IMR-90 (cell line): ENCODE measurements around the gene TMCC3. TPM values are rescaled to one million over a fixed set of nuclear protein-coding genes. Genes with fewer than 3 reads are reported as not detected.

ENCODE experiments used
- ATAC-seq: fragments of 200-7000 bp; cut with Tn5 transposase; 2 replicates; pipeline ENCODE4 v1.9.1; 2020; ENCODE audit warnings: low read depth, mild to moderate bottlenecking, moderate library complexity
- BruUV-seq: library from RNA; stranded (reverse); fragments of 400-500 nt; replicated peaks from 2 replicates; lab custom pipeline; 2021; lab: Mats Ljungman, UMichigan
- CTCF ChIA-PET: fragments of 300-600 bp; formaldehyde crosslinking; extraction: SDS; loops from one replicate; lab custom pipeline; 2021; ENCODE audit warnings: antibody characterized with exemption; lab: Yijun Ruan, JAX
- POLR2A ChIA-PET: fragments of 300-600 bp; sonication (Branson Sonifier 250); formaldehyde crosslinking; loops from one replicate; lab custom pipeline; 2022; ENCODE audit warnings: antibody characterized with exemption; ENCODE audit not compliant: unreplicated experiment; lab: Charles Lee
- DNase-seq: peaks from one replicate; pipeline ENCODE4 v3.0.0; 2013
- H2AFZ ChIP-seq: replicated peaks from 2 replicates; pipeline ENCODE3; 2013; ENCODE audit warnings: low read length, mild to moderate bottlenecking; ENCODE audit not compliant: poor library complexity
- H2AK5ac ChIP-seq: 2 replicates; pipeline ENCODE4 v1.6.1; 2013; ENCODE audit warnings: low read depth, low read length, inconsistent platforms
- H2AK9ac ChIP-seq: replicated peaks from 2 replicates; pipeline ENCODE3; 2013; ENCODE audit warnings: mild to moderate bottlenecking, low read depth, low read length, moderate library complexity; ENCODE audit not compliant: poor library complexity
- H2BK120ac ChIP-seq: 2 replicates; pipeline ENCODE4 v1.6.1; 2013; ENCODE audit warnings: low read depth, low read length, inconsistent platforms
- H2BK15ac ChIP-seq: 3 replicates; pipeline ENCODE4 v1.6.1; 2013; ENCODE audit warnings: low read depth, low read length, inconsistent platforms
- H2BK20ac ChIP-seq: 2 replicates; pipeline ENCODE4 v1.6.1; 2013; ENCODE audit warnings: low read depth, mild to moderate bottlenecking, inconsistent platforms, low read length, moderate library complexity
- H2BK5ac ChIP-seq: 2 replicates; pipeline ENCODE4 v1.6.1; 2013; ENCODE audit warnings: mild to moderate bottlenecking, low read depth, low read length, inconsistent platforms; ENCODE audit not compliant: poor library complexity, severe bottlenecking
- H3K14ac ChIP-seq: replicated peaks from 2 replicates; pipeline ENCODE4 v1.6.1; 2013; ENCODE audit warnings: low read depth, low read length, inconsistent platforms
- H3K18ac ChIP-seq: 2 replicates; pipeline ENCODE4 v1.6.1; 2013; ENCODE audit warnings: low read depth, low read length, control low read depth
- H3K23ac ChIP-seq: 2 replicates; pipeline ENCODE4 v1.6.1; 2013; ENCODE audit warnings: low read depth, low read length, inconsistent platforms
- H3K27ac ChIP-seq: 2 replicates; pipeline ENCODE4 v1.5.1; 2013; ENCODE audit warnings: mild to moderate bottlenecking, control low read depth, low read length; ENCODE audit not compliant: insufficient read depth
- H3K27me3 ChIP-seq: 2 replicates; pipeline ENCODE4 v1.6.1; 2013; ENCODE audit warnings: low read length; ENCODE audit not compliant: control insufficient read depth, insufficient read depth
- H3K36me3 ChIP-seq: 2 replicates; pipeline ENCODE4 v1.6.1; 2013; ENCODE audit warnings: low read length, mixed read lengths; ENCODE audit not compliant: control insufficient read depth, insufficient read depth
- H3K4ac ChIP-seq: 2 replicates; pipeline ENCODE4 v1.6.1; 2013; ENCODE audit warnings: low read depth, low read length, inconsistent platforms
- H3K4me1 ChIP-seq: 2 replicates; pipeline ENCODE4 v1.6.1; 2013; ENCODE audit warnings: low read length, mixed read lengths; ENCODE audit not compliant: control insufficient read depth, insufficient read depth
- H3K4me2 ChIP-seq: 2 replicates; pipeline ENCODE4 v1.6.1; 2013; ENCODE audit warnings: low read depth, mild to moderate bottlenecking, control low read depth, low read length, moderate library complexity
- H3K4me3 ChIP-seq: 2 replicates; pipeline ENCODE4 v1.5.1; 2013; ENCODE audit warnings: low read depth, mild to moderate bottlenecking, control low read depth, low read length, moderate library complexity; ENCODE audit not compliant: insufficient read depth
- H3K56ac ChIP-seq: 2 replicates; pipeline ENCODE4 v1.6.1; 2013; ENCODE audit warnings: low read length, inconsistent platforms; ENCODE audit not compliant: insufficient read depth; ENCODE audit errors: extremely low read depth
- H3K79me1 ChIP-seq, 2 experiments: 2 replicates each; pipeline ENCODE4 v1.6.1; 2013; ENCODE audit warnings: low read length in 2 of 2, inconsistent platforms in 1 of 2, low read depth in 1 of 2
- H3K9ac ChIP-seq: 2 replicates; pipeline ENCODE4 v1.6.1; 2013; ENCODE audit warnings: low read depth, low read length, control low read depth
- H3K9me1 ChIP-seq: 2 replicates; pipeline ENCODE4 v1.6.1; 2013; ENCODE audit warnings: low read length, inconsistent platforms; ENCODE audit not compliant: insufficient read depth
- H3K9me3 ChIP-seq: 2 replicates; pipeline ENCODE4 v1.6.1; 2013; ENCODE audit warnings: low read length; ENCODE audit not compliant: control insufficient read depth, insufficient read depth
- H4K20me1 ChIP-seq: 2 replicates; pipeline ENCODE4 v1.6.1; 2013; ENCODE audit warnings: low read length, inconsistent platforms; ENCODE audit not compliant: insufficient read depth
- H4K5ac ChIP-seq: 2 replicates; pipeline ENCODE4 v1.6.1; 2013; ENCODE audit warnings: mild to moderate bottlenecking, low read depth, low read length, control low read depth
- H4K8ac ChIP-seq, 2 experiments: 2 replicates each; pipeline ENCODE4 v1.6.1; 2013; ENCODE audit warnings: low read depth in 2 of 2, low read length in 2 of 2, control low read depth in 1 of 2, inconsistent platforms in 1 of 2
- H4K91ac ChIP-seq: 2 replicates; pipeline ENCODE4 v1.6.1; 2013; ENCODE audit warnings: low read depth, low read length, inconsistent platforms; ENCODE audit not compliant: insufficient read depth
- BHLHE40 ChIP-seq: fragments of 150-350 bp; IDR thresholded peaks from 2 replicates; pipeline ENCODE4 v1.6.1; 2016; ENCODE audit warnings: mild to moderate bottlenecking, low read depth, low read length
- CEBPB ChIP-seq: IDR thresholded peaks from 2 replicates; pipeline ENCODE4 v1.6.1; 2012; ENCODE audit warnings: low read depth, low read length, improper control_type of control experiment
- CHD1 ChIP-seq: IDR thresholded peaks from 2 replicates; pipeline ENCODE4 v1.6.1; 2012; ENCODE audit warnings: low read depth, low read length, improper control_type of control experiment
- CTCF ChIP-seq: conservative IDR thresholded peaks from 2 replicates; pipeline ENCODE4 v1.5.1; 2012; ENCODE audit warnings: mild to moderate bottlenecking, low read depth, low read length, improper control_type of control experiment
- FOS ChIP-seq: fragments of 150-350 bp; IDR thresholded peaks from 2 replicates; pipeline ENCODE4 v1.6.1; 2016; ENCODE audit warnings: low read depth, low read length
- MAFK ChIP-seq: IDR thresholded peaks from 2 replicates; pipeline ENCODE4 v1.6.1; 2012; ENCODE audit warnings: low read depth, low read length, improper control_type of control experiment
- MAZ ChIP-seq: IDR thresholded peaks from 2 replicates; pipeline ENCODE4 v1.6.1; 2012; ENCODE audit warnings: low read depth, mild to moderate bottlenecking, low read length, improper control_type of control experiment, moderate library complexity, borderline replicate concordance
- MXI1 ChIP-seq: IDR thresholded peaks from 2 replicates; pipeline ENCODE4 v1.6.1; 2012; ENCODE audit warnings: low read depth, mild to moderate bottlenecking, low read length, moderate library complexity, borderline replicate concordance
- RAD21 ChIP-seq: IDR thresholded peaks from 2 replicates; pipeline ENCODE4 v1.6.1; 2012; ENCODE audit warnings: low read length, improper control_type of control experiment
- RCOR1 ChIP-seq: IDR thresholded peaks from 2 replicates; pipeline ENCODE4 v1.6.1; 2012; ENCODE audit warnings: mild to moderate bottlenecking, low read length, improper control_type of control experiment; ENCODE audit not compliant: insufficient replicate concordance
- RFX5 ChIP-seq: IDR thresholded peaks from 2 replicates; pipeline ENCODE4 v1.8.0; 2012; ENCODE audit warnings: low read depth, mild to moderate bottlenecking, low read length, moderate library complexity
- SMC3 ChIP-seq: fragments of 150-350 bp; IDR thresholded peaks from 2 replicates; pipeline ENCODE4 v1.6.1; 2016; ENCODE audit warnings: low read depth, mild to moderate bottlenecking, antibody characterized with exemption, low read length, moderate library complexity
- WGBS, 2 experiments: methylation state at CpG; one replicate each; pipeline versions ENCODE4 v1.1.5 to v1.1.7; 2013; ENCODE audit warnings: missing lambda C conversion rate in 2 of 2; ENCODE audit not compliant: insufficient read length in 1 of 2; ENCODE audit errors: extremely low coverage in 2 of 2; 5-methylcytosine and 5-hydroxymethylcytosine counted together
- dilution Hi-C: fragments of 300-500 bp; cut with HindIII; formaldehyde crosslinking; loops from one replicate; pipeline ENCODE4 v1.14.3; 2018; ENCODE audit warnings: low sequenced_read_pairs; ENCODE audit not compliant: unreplicated experiment
- in situ Hi-C: fragments of 300-500 bp; cut with MboI; formaldehyde crosslinking; loops from 3 replicates; pipeline ENCODE4 v1.14.3; 2019; ENCODE audit warnings: low sequenced_read_pairs, inconsistent platforms, mixed read lengths
- intact Hi-C: fragments of 100-400 bp; cut with micrococcal nuclease; formaldehyde crosslinking; loops from 2 replicates; pipeline ENCODE4 v1.10.0; 2022
- polyA plus RNA-seq, 3 experiments: library from polyadenylated mRNA; depleted of rRNA; stranded (reverse); fragments of >200 nt; gene quantifications; 2 replicates each; pipeline ENCODE4 v1.2.3, GENCODE V29; 2012; ENCODE audit warnings: low replicate concordance in 1 of 3
- total RNA-seq: library from RNA; depleted of rRNA; stranded (reverse); fragments of >200 nt; gene quantifications from 2 replicates; pipeline ENCODE4 v1.2.3, GENCODE V29; 2012
- TF ChIP-seq, protein P1 (sequence below): fragments of 150-350 bp; IDR thresholded peaks from 2 replicates; pipeline ENCODE4 v1.6.1; 2016; ENCODE audit warnings: low read depth, mild to moderate bottlenecking, low read length, moderate library complexity, borderline replicate concordance
- TF ChIP-seq, protein P2 (sequence below): fragments of 150-350 bp; IDR thresholded peaks from 2 replicates; pipeline ENCODE4 v1.6.1; 2017; ENCODE audit warnings: mild to moderate bottlenecking, antibody characterized with exemption, low read length, low read depth

The TMCC3 gene
- total and polyA plus RNA-seq, 2 of the 4 experiments (the other 2 are of a cell fraction) = 0.14 to 0.36 TPM

DNA sequence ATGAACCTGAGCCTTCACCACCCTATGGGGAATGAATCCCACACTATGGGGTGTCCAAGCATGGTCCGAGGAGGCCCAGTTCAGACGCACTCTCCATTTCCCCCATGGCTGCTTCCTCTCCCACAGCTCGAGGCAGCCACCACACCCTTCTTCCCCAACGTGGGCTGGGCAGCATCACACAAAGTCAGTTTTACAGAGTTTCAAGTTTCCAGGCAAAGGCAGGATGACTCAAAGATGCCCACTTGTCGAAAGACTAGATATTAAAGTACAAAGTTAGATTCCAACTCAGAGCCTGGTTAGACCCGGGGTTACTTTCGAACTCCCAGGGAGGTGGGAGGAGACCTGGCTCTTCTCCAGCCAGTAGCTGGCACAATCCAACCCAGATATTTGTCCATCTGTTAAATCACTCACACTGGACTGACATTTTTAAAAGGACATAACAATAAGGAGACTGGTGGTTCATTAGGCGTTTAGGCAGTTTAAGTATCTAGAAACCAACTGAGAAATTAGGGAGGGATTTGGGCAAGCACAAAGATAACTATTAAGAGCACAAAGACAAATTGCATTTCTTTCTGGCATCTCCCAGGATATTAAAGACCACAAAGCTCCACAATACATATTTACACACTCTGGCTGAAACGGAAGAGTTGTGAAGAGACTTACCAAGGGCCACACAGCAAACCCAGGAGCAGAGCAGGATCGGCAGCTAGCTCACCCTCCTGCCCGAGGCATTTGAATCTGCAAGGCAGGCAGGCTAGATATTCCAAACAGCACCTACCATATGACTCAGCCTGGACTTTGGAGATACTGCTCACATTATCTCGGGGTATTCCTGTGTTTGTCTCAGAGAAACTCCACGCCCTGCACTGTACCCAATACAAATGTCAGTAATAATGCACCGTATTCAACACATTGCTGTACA lies 34.8 kb downstream of the TMCC3 start:
- no peak overlapping the region; the same call in 1 of the 2 replicates for H3K4me2 ChIP-seq
- H2BK5ac ChIP-seq = no peak overlapping the region
- peaks cover 2% of the 10 kb centered on the region; the same call in 1 of the 2 replicates for H3K27me3 ChIP-seq
- 38% methylated on average over 3 of the region's 14 CpGs; no CpG with 5 or more reads in 1 of the 2 experiments for whole genome bisulfite sequencing, 2 experiments
- no peak overlapping the region for H4K91ac ChIP-seq
- ChIA-PET POLR2A (no interaction called here), CTCF (no interaction called here)
- no TSS peak for BruUV-seq
- H2BK15ac ChIP-seq = no peak overlapping the region
- no peak overlapping the region for H3K27ac ChIP-seq
- ATAC-seq (peak; percentile 51; the same call in 1 of the 2 replicates), DNase-seq (peak; percentile 45)
- H2AFZ ChIP-seq = peak overlapping the region; percentile 12
- intact Hi-C loops = no loop called here
- no peak overlapping the region for H3K23ac ChIP-seq
- H2AK5ac ChIP-seq = no peak overlapping the region
- H3K4me3 ChIP-seq = no peak overlapping the region
- in situ Hi-C loops = no loop called here
- H3K36me3 ChIP-seq = no peaks in the 10 kb centered on the region
- H4K8ac ChIP-seq = no peak overlapping the region
- H3K9ac ChIP-seq = no peak overlapping the region
- dilution Hi-C loops = no loop called here
- no peak overlapping the region for H2BK120ac ChIP-seq
- H3K18ac ChIP-seq = no peak overlapping the region
- H2AK9ac ChIP-seq = no peak overlapping the region
- no peaks in the 10 kb centered on the region; the same call in 1 of the 2 replicates for H3K4me1 ChIP-seq
- no peaks in the 10 kb centered on the region for H4K20me1 ChIP-seq
- H3K79me1 ChIP-seq = no peaks in the 10 kb centered on the region
- H4K5ac ChIP-seq = no peak overlapping the region
- H3K9me3 ChIP-seq = no peaks in the 10 kb centered on the region
- H2BK20ac ChIP-seq = no peak overlapping the region
- no peaks in the 10 kb centered on the region for H3K9me1 ChIP-seq
- H3K4ac ChIP-seq = no peak overlapping the region
- no peak overlapping the region for H3K14ac ChIP-seq
- no peak overlapping the region for H3K56ac ChIP-seq
- no peak for TF ChIP-seq CHD1
- no peak for TF ChIP-seq RFX5
- TF ChIP-seq, protein P1, sequence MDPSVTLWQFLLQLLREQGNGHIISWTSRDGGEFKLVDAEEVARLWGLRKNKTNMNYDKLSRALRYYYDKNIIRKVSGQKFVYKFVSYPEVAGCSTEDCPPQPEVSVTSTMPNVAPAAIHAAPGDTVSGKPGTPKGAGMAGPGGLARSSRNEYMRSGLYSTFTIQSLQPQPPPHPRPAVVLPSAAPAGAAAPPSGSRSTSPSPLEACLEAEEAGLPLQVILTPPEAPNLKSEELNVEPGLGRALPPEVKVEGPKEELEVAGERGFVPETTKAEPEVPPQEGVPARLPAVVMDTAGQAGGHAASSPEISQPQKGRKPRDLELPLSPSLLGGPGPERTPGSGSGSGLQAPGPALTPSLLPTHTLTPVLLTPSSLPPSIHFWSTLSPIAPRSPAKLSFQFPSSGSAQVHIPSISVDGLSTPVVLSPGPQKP = no peak
- TF ChIP-seq SMC3 = no peak
- TF ChIP-seq, protein P2, sequence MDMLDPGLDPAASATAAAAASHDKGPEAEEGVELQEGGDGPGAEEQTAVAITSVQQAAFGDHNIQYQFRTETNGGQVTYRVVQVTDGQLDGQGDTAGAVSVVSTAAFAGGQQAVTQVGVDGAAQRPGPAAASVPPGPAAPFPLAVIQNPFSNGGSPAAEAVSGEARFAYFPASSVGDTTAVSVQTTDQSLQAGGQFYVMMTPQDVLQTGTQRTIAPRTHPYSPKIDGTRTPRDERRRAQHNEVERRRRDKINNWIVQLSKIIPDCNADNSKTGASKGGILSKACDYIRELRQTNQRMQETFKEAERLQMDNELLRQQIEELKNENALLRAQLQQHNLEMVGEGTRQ = no peak
- no peak for TF ChIP-seq CEBPB
- no peak for TF ChIP-seq FOS
- TF ChIP-seq CTCF = no peak
- no peak for TF ChIP-seq RAD21
- no peak for TF ChIP-seq MAFK
- no peak for TF ChIP-seq RCOR1
- TF ChIP-seq MXI1 = no peak
- no peak for TF ChIP-seq BHLHE40
- no peak for TF ChIP-seq MAZ
